Caki2 (cell line): ENCODE measurements around the gene CBL. TPM values are rescaled to one million over a fixed set of nuclear protein-coding genes. Genes with fewer than 3 reads are reported as not detected.
A peak's percentile ranks its signal among the peaks of the same experiment; 100 is the strongest.

Experiments used
- DNase-seq: peaks from one replicate; pipeline ENCODE4 v3.0.0-alpha.2; 2015; ENCODE audit warnings: low read depth
- in situ Hi-C: cut with HindIII; loops from 2 replicates; pipeline ENCODE4 v1.10.0; 2016; ENCODE audit warnings: low sequenced_read_pairs, low pct_unique_long_range_greater_than_20kb, mixed read lengths
- total RNA-seq: library from RNA; depleted of rRNA; stranded (reverse); fragments of >200 nt; shearing (Covaris generic); gene quantifications from 2 replicates; pipeline ENCODE4 v1.2.3, GENCODE V29; 2014; ENCODE audit warnings: low replicate concordance

The CBL gene
- total RNA-seq, 1 experiment from 2014 or later = 3.7 TPM

DNA sequence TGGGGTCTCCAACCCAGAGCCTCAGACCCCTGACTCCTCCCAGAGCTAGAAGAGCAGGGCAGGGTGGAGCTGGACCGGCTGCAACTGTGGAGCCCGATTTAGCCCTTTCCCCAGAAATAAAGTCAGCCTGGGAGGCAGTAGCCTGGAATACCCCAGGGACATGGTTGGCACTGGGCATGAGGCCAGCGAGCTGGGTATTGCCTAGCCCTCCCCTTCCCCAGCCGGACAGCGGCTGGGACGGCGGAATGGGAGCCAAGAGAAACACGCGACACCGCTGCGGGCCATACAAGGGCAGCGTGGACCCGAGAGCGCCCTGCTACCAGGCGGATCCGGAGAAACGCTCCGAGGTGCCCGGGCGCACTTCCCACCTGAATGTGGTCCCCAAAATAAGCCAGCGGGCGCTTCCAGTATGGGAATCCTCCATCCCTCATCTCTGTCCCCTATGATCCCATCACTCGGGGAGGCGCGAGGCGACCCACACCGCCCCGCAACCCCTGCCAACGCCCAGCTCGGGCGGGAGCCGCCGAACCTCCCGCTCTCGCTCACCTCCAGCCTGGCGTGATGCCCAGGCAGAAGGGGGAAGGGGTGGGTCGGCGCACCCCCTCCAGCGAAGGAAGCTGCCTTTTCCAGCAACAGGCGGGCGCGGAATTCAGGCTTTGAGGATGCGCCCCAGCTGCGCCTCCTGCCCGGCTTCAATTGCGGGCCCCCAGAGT is 110.0 kb downstream of the CBL start:
- in situ Hi-C loops = loop anchor here (25.0 kb wide), 1 partner anchor 204 kb away; the partner anchor contains the start of genes C2CD2L, DPAGT1 and HINFP
- DNase-seq = no peak

GRCh38 chr11:119316729-119317591 is 110.8 kb downstream of the CBL start, which contains the start of gene MCAM:
MCAM (minus strand) TSS chr11:119317130; CDS start chr11:119317101, 29 bp downstream.
- DNase-seq = no peak

DNA sequence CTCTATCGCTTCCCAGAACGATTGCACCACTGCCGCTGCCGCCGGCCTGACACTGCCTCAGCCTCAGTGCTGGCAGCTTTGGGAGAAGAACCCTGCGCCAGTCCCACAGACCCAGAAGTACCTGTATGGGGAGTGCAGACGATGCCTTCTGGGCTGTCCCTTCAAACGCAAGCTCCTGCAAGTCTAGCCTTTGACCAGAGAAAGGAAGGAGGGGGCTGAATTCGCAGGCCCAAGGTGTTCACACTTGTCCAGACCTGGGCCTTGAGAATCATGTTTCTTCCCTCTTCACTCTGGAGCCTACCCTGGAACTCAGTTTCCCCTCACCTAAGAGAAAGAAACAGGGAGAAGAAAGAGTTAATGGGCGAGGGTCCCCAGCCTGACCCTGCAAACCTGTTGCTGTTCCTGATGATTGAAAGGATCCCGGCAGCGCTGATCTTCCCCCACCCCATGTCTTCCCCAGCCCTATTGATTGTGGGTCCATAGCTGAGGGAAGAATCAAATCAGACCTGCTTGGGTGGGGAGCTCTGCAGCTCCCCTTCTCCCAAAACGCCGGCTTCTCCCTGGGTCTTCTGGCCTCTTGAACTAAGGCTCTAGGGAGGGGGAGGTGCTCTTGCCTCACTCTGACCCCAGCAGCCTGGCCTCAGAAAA is 111.6 kb downstream of the CBL start:
- in situ Hi-C loops = loop anchor here (25.0 kb wide), 1 partner anchor 205 kb away; the partner anchor contains the start of genes C2CD2L, DPAGT1 and HINFP
- no peak for DNase-seq

More at GRCh38 chr11:119316729-119317591, 110.8 kb downstream of the CBL start, which contains the start of gene MCAM:
- in situ Hi-C loops = loop anchor here (25.0 kb wide), 1 partner anchor 205 kb away; the partner anchor contains the start of genes C2CD2L, DPAGT1 and HINFP

DNA sequence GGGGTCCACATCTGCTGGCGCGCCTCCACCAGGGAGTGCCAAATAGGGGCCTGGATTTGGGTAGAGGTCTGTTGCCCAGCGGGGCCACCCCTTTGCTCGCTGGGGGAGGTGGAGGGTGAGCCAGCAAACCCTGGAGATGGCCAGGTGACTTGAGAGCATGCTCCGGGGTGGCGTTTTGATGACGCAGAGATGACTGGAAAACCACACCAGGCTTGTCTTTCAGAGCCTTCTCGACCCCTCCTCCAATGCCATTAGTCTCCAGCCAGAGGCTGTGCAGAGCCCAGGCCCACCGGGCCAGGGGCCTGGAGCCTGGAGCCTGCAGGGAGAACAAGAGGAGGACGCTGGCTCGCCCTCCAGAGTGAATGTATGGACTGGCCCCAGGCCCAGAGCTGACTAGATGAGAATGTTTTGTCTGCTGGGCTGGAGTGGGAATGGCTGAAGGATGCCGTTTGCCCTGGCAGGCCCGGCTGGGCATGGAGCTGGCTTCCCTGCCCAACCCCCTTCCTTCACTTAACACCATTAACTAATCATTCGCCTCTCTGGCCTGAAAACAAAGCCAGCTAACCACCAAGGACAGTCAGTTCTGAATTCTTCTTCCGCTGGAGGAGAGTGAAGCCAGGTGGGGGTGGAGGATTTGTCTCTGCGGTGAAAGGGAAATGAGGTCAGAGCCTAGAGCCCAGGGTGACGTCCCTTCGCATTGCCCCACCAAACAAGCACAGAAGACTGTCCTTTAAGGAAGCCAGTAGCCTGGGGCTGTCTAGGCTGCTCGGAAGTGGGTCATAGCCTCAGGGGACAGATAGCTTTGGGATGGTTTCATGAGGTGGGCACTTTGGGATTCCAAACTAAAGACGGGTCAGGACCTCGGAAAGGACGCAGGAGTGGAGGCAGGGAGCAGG is 112.3 kb downstream of the CBL start:
- no peak for DNase-seq
- in situ Hi-C loops = loop anchor here (25.0 kb wide), 1 partner anchor 206 kb away; the partner anchor contains the start of genes C2CD2L, DPAGT1 and HINFP

GRCh38 chr11:119319136-119319699 is 113.1 kb downstream of the CBL start:
- no peak for DNase-seq
- in situ Hi-C loops = loop anchor here (25.0 kb wide), 1 partner anchor 207 kb away; the partner anchor contains the start of genes C2CD2L, DPAGT1 and HINFP

- DNase-seq = no peak
- in situ Hi-C loops = loop anchor here (25.0 kb wide), 1 partner anchor 207 kb away; the partner anchor contains the start of genes C2CD2L, DPAGT1 and HINFP
Measured at GRCh38 chr11:119319700-119320239, 113.6 kb downstream of the CBL start.

GRCh38 chr11:119320240-119320775 is 114.2 kb downstream of the CBL start:
- in situ Hi-C loops = loop anchor here (25.0 kb wide), 1 partner anchor 208 kb away; the partner anchor contains the start of genes C2CD2L, DPAGT1 and HINFP

GRCh38 chr11:119320776-119321524 is 114.8 kb downstream of the CBL start:
- no peak for DNase-seq

More at GRCh38 chr11:119320240-119320775, 114.2 kb downstream of the CBL start:
- DNase-seq = no peak

GRCh38 chr11:119322360-119322739 is 116.2 kb downstream of the CBL start:
- no peak for DNase-seq
- in situ Hi-C loops = loop anchor here (25.0 kb wide), 1 partner anchor 210 kb away; the partner anchor contains the start of genes C2CD2L, DPAGT1 and HINFP

More at GRCh38 chr11:119320776-119321524, 114.8 kb downstream of the CBL start:
- in situ Hi-C loops = loop anchor here (25.0 kb wide), 1 partner anchor 209 kb away; the partner anchor contains the start of genes C2CD2L, DPAGT1 and HINFP

- in situ Hi-C loops = loop anchor here (25.0 kb wide), 1 partner anchor 211 kb away; the partner anchor contains the start of genes C2CD2L, DPAGT1 and HINFP
- DNase-seq = no peak
Measured at GRCh38 chr11:119322921-119323531, 116.9 kb downstream of the CBL start.

GRCh38 chr11:119323532-119324033 is 117.4 kb downstream of the CBL start:
- in situ Hi-C loops = loop anchor here (25.0 kb wide), 1 partner anchor 211 kb away; the partner anchor contains the start of genes C2CD2L, DPAGT1 and HINFP
- DNase-seq = peak; percentile 35

DNA sequence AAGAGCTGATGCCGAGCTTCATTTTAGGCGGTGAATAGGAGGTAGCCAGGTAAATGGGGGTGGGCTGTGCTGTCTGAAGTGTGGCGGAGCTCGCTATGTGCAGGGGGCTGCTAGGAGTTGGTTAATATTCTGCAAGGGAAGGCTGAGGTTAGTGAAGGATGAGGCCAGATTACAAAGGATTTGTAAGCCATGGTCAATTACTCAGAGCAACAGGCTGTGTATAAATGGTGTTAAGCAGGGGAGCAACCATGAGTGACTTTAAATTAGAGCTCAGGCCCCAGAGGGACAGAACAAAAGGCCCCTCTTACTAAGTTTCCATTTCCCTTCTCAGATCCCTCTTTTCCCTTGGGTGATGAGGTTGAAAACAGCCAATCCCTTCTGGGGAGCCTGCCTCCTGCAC is 118.0 kb downstream of the CBL start:
- in situ Hi-C loops = loop anchor here (25.0 kb wide), 1 partner anchor 212 kb away; the partner anchor contains the start of genes C2CD2L, DPAGT1 and HINFP
- DNase-seq = no peak

DNA sequence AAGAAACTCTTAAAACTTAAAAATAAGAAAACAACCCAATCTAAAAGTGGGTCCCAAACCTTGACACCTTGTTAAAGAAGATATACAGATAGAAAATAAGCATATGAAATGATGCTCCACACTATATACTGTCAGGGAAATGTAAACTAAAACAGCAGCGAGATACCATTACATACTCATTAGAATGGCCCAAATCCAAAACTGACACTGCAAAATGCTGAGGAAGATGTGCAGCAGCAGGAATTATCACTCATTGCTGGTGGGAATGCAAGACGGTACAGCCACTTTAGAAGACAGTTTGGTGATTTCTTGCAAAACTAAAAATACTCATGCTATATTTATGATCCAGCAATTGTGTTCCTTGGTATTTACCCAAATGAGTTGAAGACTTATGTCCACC is 123.2 kb downstream of the CBL start:
- DNase-seq = no peak
- in situ Hi-C loops = no loop called here

DNA sequence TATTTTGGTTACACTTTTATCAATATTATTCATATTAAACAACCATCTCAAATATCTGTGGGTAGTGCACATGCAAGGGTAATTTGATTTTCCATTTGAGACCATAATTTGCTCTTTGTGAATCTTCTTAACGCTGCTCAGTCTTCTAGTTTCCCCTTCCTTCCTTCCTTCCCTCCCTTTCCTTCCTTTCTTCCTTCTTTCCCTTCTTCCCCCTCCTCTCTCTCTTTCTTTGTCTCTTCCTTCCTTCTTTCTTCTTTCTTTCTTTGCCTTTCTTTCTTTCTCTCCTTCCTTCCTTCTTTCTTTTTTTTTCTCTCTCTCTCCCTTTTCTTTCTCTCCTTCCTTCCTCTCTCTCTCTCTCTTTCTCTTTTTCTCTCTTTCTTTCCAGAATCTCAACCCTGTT is 124.1 kb downstream of the CBL start:
- DNase-seq = no peak
- in situ Hi-C loops = no loop called here
